HG03378 (cell line): ENCODE results near the gene MDH1.
"Not testable (repeated sequence)": the region's sequence is repeated elsewhere in the genome, so short reads cannot be mapped to it uniquely, and the experiment has no call there.

ENCODE experiments used
- ATAC-seq: cut with Tn5 transposase; IDR thresholded peaks from one replicate; pipeline ENCODE4 v1.9.1; 2021; ENCODE audit warnings: mild to moderate bottlenecking, moderate library complexity; ENCODE audit not compliant: unreplicated experiment

The MDH1 gene

GRCh38 chr2:63587814-63588384, 864 bp upstream of the MDH1 start:
- ATAC-seq, result no peak

GRCh38 chr2:63589148-63589958, 590 bp downstream of the MDH1 start:
- ATAC-seq, result peak; percentile 8

GRCh38 chr2:63590626-63591408, 2.1 kb downstream of the MDH1 start:
- no peak for ATAC-seq

GRCh38 chr2:63591566-63592175, 2.9 kb downstream of the MDH1 start:
- ATAC-seq, result no peak

GRCh38 chr2:63594660-63595059, 5.9 kb downstream of the MDH1 start:
- ATAC-seq, result no peak

- ATAC-seq, result no peak
Measured at GRCh38 chr2:63596401-63596883, 7.7 kb downstream of the MDH1 start.

GRCh38 chr2:63598981-63599380, 10.2 kb downstream of the MDH1 start:
- ATAC-seq, result no peak

GRCh38 chr2:63600881-63601460, 12.2 kb downstream of the MDH1 start:
- no peak for ATAC-seq

- ATAC-seq, result no peak
Measured at GRCh38 chr2:63604666-63605065, 15.9 kb downstream of the MDH1 start.

- ATAC-seq, result not testable (repeated sequence)
Measured at GRCh38 chr2:63608865-63609264, 20.1 kb downstream of the MDH1 start.

- no peak for ATAC-seq
Measured at GRCh38 chr2:63610525-63610924, 21.8 kb downstream of the MDH1 start.

- no peak for ATAC-seq
Measured at GRCh38 chr2:63613391-63613901, 24.7 kb downstream of the MDH1 start.

GRCh38 chr2:63614448-63614968, 25.7 kb downstream of the MDH1 start:
- no peak for ATAC-seq

- no peak for ATAC-seq
Measured at GRCh38 chr2:63614983-63615945, 26.5 kb downstream of the MDH1 start.

- ATAC-seq, result no peak
Measured at GRCh38 chr2:63617366-63617765, 28.6 kb downstream of the MDH1 start.

GRCh38 chr2:63619328-63619727, 30.6 kb downstream of the MDH1 start:
- ATAC-seq, result no peak

GRCh38 chr2:63622751-63623150, 34.0 kb downstream of the MDH1 start:
- ATAC-seq, result no peak

GRCh38 chr2:63623763-63624162, 35.0 kb downstream of the MDH1 start:
- not testable (repeated sequence) for ATAC-seq

- no peak for ATAC-seq
Measured at GRCh38 chr2:63627866-63628265, 39.1 kb downstream of the MDH1 start.
